Measurements from ENCODE around the gene TSTD1.

TSTD1 gene

DNA sequence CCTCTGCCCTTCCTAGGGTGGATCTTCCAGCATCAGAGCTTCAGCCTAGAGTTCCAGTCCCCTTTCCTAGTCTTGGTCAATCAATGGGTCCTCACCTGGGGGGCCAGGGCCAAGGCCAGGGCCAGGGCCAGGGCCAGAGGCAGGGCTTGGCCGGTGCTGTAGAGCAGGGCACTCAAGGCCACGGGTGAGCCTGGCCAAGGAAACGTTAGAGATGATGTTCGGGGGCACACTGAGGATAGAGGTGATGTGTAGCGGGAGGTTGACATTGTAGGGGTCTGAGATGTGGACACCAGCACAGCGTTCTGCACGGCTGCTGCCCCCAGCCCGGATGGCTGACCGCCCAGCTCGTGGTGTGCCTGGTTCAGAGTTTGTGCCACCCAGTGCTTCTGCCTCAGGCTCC is 12.5 kb upstream of the TSTD1 start:
- Mint-ChIP-seq H3K27ac (peak overlapping the region; percentile 62), H3K27me3 (no peaks in the 10 kb centered on the region), H3K4me3 (no peak overlapping the region), H3K4me1 (peaks cover 18% of the 10 kb centered on the region), H3K9me3 (no peaks in the 10 kb centered on the region), H3K36me3 (peaks cover 17% of the 10 kb centered on the region)

DNA sequence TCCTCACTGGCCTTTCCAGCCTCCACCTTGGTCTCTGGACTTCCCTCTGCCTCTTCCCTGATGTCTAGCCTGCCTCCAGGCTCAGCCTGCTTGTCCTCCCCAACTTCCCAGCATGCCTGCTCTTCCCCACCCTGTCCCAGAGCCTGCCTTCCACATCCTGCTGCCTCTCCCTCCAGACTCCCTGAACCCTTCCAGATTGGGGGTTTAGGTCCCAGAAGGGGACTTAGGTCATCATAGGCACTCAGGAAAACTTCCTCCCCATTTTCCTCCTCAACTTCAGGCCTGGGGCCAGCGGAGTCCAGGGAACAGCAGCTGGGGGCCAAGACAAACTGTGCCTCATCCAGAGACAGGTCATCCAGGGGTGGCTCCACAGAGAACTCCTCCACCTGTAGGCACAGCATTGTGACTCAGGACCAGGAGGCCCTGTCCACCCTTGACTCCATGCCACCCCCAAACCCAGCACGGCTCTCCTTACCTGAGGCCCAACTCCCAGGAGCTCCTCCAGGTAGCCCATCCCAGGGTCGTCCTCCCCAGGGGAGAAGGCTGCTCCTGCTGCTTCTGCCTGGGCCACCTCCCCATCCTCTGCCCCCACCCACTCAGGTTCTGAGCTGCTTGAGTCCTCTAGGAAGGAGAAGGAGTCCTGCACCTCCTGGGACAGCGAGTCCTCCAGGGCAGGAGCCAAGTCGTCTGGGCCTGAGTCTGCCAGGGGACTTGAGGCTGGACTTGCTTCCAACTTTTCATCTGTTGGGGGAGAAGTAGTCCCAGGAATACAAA is 10.4 kb upstream of the TSTD1 start:
- no peaks in the 10 kb centered on the region for H3K9me3 Mint-ChIP-seq
- peak overlapping the region; percentile 46 for H3K27ac Mint-ChIP-seq
- H3K36me3 Mint-ChIP-seq, result peaks cover 20% of the 10 kb centered on the region
- H3K27me3 Mint-ChIP-seq, result no peaks in the 10 kb centered on the region
- no peak overlapping the region for H3K4me3 Mint-ChIP-seq
- H3K4me1 Mint-ChIP-seq, result peaks cover 25% of the 10 kb centered on the region

DNA sequence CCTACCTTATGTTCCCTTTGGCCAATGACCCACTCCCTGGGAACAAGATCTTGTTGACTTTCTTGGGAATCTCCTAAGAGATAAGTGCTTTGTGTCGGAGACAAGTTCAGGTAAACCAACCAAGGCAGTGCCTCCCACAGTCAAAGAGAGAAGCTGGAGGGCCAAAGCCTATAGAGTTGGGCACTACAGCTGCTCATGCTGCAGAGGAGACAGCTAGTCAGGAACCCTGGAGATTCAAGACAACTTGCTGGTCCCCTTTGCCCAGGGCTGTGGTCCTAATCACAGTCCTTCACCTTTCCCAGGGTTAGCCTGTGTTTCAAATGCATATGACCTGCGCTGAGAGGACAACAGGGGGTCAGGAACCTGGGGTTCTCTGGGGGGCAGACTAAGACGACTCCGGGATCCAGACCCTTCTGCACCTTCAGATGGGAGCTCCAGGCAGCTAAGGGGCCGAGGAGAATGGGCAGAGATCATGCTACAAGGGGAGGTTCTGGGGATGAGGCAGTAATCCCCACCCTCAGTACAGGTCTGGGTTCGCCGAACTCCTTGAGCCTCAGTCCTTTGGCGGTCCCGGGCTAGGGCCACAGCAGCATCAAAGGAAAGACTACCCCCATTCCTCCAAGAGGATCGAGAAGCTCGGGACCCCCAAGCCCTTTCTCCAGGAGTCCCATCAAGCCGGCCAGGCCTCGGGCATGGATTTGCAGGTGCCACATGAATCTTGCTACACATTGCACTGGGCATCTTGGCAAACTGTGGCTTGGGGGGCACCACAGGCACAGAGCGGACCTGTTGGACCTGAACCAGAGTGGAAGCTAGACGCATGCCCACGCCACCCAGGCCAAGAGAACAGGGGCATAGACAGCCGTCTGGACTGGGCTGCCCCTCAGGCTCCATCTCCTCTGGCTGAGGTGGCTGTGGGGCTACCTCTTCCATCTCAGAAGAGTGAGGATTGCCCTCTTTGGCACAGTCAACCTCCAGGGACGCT is 9.0 kb upstream of the TSTD1 start:
- Mint-ChIP-seq H3K27ac (peak overlapping the region; percentile 51), H3K27me3 (no peaks in the 10 kb centered on the region), H3K4me3 (no peak overlapping the region), H3K36me3 (peaks cover 12% of the 10 kb centered on the region), H3K4me1 (peaks cover 26% of the 10 kb centered on the region), H3K9me3 (no peaks in the 10 kb centered on the region)

DNA sequence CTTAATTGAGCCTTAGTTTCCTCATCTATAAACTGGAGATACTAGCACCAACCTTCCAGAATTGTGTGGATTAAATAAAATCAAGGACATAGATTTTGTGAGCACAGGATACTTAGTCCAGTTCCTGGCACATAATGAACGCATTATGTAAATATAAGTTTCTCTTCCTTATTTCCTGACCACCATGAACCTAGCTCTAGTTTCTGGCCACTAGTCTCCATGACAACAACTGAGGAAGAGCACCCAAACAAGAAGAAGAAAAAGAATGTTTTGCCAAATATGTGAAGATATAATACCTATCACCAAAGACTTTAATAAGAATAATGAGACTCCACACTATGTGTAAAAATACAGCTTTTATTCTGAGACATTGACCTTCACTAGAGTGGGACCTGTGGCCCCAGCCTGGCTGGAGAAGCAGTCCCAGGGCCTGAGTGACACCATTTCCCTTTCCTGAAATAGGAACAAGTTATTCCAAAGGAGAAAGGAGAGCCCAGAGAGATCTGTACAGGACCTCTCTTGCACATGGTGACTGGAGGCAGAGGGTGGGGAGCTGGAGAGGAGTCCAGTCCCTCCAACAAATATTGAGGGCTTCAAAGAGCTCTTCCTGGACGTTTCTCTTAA is 8.0 kb upstream of the TSTD1 start:
- Mint-ChIP-seq H3K27me3 (no peaks in the 10 kb centered on the region), H3K27ac (peak overlapping the region; percentile 100), H3K4me1 (peaks cover 33% of the 10 kb centered on the region), H3K9me3 (no peaks in the 10 kb centered on the region), H3K36me3 (peaks cover 12% of the 10 kb centered on the region), H3K4me3 (peak overlapping the region; percentile 99)

GRCh38 chr1:161045736-161046604 is 7.2 kb upstream of the TSTD1 start, which contains the start of gene USF1:
Gene USF1 (minus strand): TSS chr1:161045977. CDS start chr1:161043275, 2,702 bp downstream.
- peak within 1 kb of the TSS; percentile 99 for H3K4me3 Mint-ChIP-seq
- peak within 1 kb of the TSS; percentile 100 for H3K27ac Mint-ChIP-seq
- no peaks in the 10 kb centered on the region for H3K27me3 Mint-ChIP-seq
- H3K36me3 Mint-ChIP-seq, result peaks cover 14% of the 10 kb centered on the region
- H3K4me1 Mint-ChIP-seq, result peaks cover 39% of the 10 kb centered on the region
- H3K9me3 Mint-ChIP-seq, result no peaks in the 10 kb centered on the region

GRCh38 chr1:161044908-161045735 is 6.4 kb upstream of the TSTD1 start:
- Mint-ChIP-seq H3K27me3 (no peaks in the 10 kb centered on the region), H3K4me3 (peak overlapping the region; percentile 99), H3K9me3 (no peaks in the 10 kb centered on the region), H3K4me1 (peaks cover 39% of the 10 kb centered on the region), H3K36me3 (peaks cover 14% of the 10 kb centered on the region), H3K27ac (peak overlapping the region; percentile 100)

- Mint-ChIP-seq H3K36me3 (peaks cover 14% of the 10 kb centered on the region), H3K27me3 (no peaks in the 10 kb centered on the region), H3K4me3 (peak overlapping the region; percentile 99), H3K4me1 (peaks cover 39% of the 10 kb centered on the region), H3K27ac (peak overlapping the region; percentile 95), H3K9me3 (no peaks in the 10 kb centered on the region)
These were observed 5.8 kb upstream of the TSTD1 start for GRCh38 chr1:161044535-161044907.

DNA sequence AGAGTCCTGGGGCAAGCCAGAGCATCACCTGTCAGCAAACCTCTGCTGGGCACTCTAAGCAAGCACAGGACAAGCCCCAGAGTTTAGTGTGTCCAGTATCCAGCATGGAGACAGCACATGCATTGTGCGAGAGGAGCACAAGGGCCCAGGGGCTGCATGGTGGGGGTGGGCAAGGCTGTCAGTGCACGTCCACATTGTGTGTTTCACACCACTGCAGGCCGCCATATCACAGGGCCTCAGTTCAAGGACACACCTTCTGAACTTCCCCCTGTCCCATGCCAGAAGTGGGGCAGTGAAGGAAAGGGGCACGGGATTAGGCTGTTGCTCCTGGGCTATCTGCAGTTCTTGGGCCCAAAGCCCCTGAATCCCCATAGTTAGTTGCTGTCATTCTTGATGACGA is 782 bp upstream of the TSTD1 start:
- H3K27ac Mint-ChIP-seq, result peak overlapping the region; percentile 79
- H3K9me3 Mint-ChIP-seq, result no peaks in the 10 kb centered on the region
- peaks cover 8% of the 10 kb centered on the region for H3K36me3 Mint-ChIP-seq
- H3K27me3 Mint-ChIP-seq, result no peaks in the 10 kb centered on the region
- peaks cover 44% of the 10 kb centered on the region for H3K4me1 Mint-ChIP-seq
- H3K4me3 Mint-ChIP-seq, result peak overlapping the region; percentile 94

- Mint-ChIP-seq H3K27ac (peak overlapping the region; percentile 95), H3K4me3 (peak overlapping the region; percentile 94), H3K36me3 (peaks cover 8% of the 10 kb centered on the region), H3K27me3 (no peaks in the 10 kb centered on the region), H3K9me3 (no peaks in the 10 kb centered on the region), H3K4me1 (peaks cover 40% of the 10 kb centered on the region)
These were observed 386 bp upstream of the TSTD1 start for GRCh38 chr1:161039154-161039545.

- H3K36me3 Mint-ChIP-seq, result peaks cover 10% of the 10 kb centered on the region
- peak overlapping the region; percentile 95 for H3K27ac Mint-ChIP-seq
- H3K4me3 Mint-ChIP-seq, result peak overlapping the region; percentile 94
- H3K9me3 Mint-ChIP-seq, result no peaks in the 10 kb centered on the region
- no peaks in the 10 kb centered on the region for H3K27me3 Mint-ChIP-seq
- peaks cover 41% of the 10 kb centered on the region for H3K4me1 Mint-ChIP-seq
These were observed 872 bp downstream of the TSTD1 start for GRCh38 chr1:161037661-161038522.

GRCh38 chr1:161033751-161034150 is 5.0 kb downstream of the TSTD1 start:
- Mint-ChIP-seq H3K36me3 (peaks cover 11% of the 10 kb centered on the region), H3K27me3 (no peaks in the 10 kb centered on the region), H3K4me1 (peaks cover 35% of the 10 kb centered on the region), H3K9me3 (no peaks in the 10 kb centered on the region), H3K27ac (no peak overlapping the region), H3K4me3 (no peak overlapping the region)

DNA sequence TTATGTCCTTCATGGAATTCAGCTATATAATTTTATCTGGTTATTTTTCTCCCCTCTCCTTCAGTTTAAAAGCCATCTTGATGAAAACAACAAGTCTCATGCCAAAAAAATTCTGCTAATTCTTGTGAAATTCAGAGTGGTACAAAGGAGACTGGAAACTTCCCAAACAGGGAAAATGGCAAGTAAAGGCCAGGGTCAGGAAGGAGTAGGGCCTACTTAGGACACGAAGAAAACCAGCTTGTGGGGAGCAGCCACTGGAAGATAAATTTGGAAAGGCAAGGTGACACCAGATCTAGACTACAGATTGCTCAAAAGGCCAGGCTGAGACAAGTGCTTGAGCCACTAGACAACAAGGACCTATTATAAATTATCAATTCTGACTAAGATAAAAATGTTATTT is 6.4 kb downstream of the TSTD1 start:
- Mint-ChIP-seq H3K27me3 (no peaks in the 10 kb centered on the region), H3K4me3 (peak overlapping the region; percentile 43), H3K4me1 (peaks cover 31% of the 10 kb centered on the region), H3K9me3 (no peaks in the 10 kb centered on the region), H3K27ac (peak overlapping the region; percentile 80), H3K36me3 (peaks cover 13% of the 10 kb centered on the region)

- Mint-ChIP-seq H3K4me3 (no peak overlapping the region), H3K27ac (peak overlapping the region; percentile 81), H3K36me3 (peaks cover 17% of the 10 kb centered on the region), H3K4me1 (peaks cover 30% of the 10 kb centered on the region), H3K9me3 (no peaks in the 10 kb centered on the region), H3K27me3 (no peaks in the 10 kb centered on the region)
These were observed 6.9 kb downstream of the TSTD1 start for GRCh38 chr1:161031874-161032273.

Measured in activated naive CD4-positive, alpha-beta T cell treated with anti-CD3 and anti-CD28 coated beads, Interleukin-2, amount 50 U/mL, for 24 hours (primary cell).